Hematopoietic multipotent progenitor cell treated with erythropoietin and hydrocortisone succinate and interleukin-3 and kit ligand, for 4 days (in vitro differentiated cells): ENCODE measurements around the gene KLHL22.
"Not testable (repeated sequence)": the region's sequence is repeated elsewhere in the genome, so short reads cannot be mapped to it uniquely, and the experiment has no call there.

Source experiments
- DNase-seq: peaks from one replicate; pipeline ENCODE4 v3.0.0-alpha.2; 2015

Gene KLHL22

GRCh38 chr22:20466659-20467379, 28.8 kb downstream of the KLHL22 start:
- DNase-seq = no peak

GRCh38 chr22:20465759-20466077, 29.9 kb downstream of the KLHL22 start:
- DNase-seq = no peak

GRCh38 chr22:20464912-20465758, 30.5 kb downstream of the KLHL22 start:
- no peak for DNase-seq

DNA sequence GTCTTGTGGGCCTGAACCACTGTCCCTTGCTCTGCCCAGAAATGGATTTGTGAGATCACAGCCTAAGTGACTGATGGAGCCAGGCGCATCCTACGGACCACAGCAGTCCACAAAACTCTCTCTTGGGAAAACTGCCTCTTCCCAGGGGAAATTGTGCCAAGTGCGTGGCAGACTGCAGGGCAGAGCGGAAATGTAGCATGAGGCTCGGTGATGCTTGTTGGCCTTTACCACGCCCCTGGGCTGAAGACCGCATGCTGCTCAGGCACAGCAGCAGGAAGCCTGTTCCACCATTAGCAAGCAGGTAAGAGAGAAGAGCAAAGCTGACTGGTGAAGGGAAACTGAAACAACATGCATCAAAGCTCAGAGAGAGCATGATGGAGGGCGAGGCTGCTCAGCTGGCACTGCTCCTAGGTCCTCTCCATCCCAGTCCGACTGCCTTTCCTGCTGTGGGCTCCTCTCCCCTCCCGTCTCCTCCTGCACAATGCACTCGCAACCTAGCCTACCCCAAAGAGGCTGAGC, 31.4 kb downstream of the KLHL22 start:
- no peak for DNase-seq

- peak; percentile 58 for DNase-seq
These were observed 32.1 kb downstream of the KLHL22 start for GRCh38 chr22:20463324-20464095.

- DNase-seq = no peak
These were observed 35.7 kb downstream of the KLHL22 start for GRCh38 chr22:20459862-20460261.

DNA sequence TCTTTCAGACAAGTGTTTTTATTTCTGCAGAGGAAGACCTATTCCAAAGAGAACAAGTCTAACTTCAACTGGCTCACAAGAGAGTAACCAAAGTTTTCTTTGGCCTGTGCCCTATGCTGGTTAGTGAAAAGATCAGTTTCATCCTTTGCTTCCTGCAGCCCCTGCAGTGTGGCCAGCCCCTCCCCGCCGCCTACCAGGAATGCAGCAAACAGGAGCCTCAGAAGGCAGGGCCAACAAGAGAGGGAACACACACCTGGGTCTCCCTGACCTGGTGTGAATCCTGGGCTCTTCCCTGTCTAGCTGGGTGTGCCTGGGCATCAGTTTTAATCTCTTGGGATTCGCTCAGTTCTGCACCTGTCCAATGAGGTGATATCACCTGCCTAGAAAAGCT, 36.4 kb downstream of the KLHL22 start:
- DNase-seq = no peak

- DNase-seq = no peak
These were observed 37.0 kb downstream of the KLHL22 start for GRCh38 chr22:20458530-20459151.

GRCh38 chr22:20457506-20458240, 37.9 kb downstream of the KLHL22 start:
- DNase-seq = no peak

GRCh38 chr22:20456722-20457076, 38.9 kb downstream of the KLHL22 start:
- DNase-seq = no peak

DNA sequence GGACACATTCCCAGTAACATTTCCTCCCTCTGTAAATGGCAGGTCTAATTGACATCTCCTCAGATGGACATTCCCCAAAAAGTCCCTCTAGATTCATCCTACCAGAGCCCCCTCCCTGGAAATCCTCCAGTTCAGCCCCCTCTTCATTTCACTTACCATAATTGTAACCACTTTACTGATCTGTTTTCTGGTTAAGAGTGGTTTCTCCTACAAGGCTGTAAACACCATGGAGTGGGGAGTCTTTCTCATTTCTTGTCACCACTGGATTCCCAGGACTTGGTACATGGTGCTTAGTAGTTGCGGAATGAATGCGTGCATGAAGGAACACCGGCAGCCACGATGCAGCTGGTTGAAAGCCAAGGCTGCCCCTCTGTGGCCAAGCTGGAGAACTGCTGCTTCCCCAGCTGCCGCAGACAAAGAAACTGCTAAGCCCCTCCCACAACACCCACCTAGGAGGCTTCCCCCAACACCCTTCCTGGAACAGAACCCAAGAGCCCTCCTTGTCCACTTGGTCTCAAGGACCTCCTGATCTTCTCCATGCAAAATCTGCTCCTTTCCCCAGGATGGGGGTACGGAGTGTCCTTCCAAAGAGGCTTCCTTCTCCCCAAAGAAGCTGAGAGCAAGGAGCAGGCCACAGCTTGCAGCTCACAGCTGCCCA, 39.4 kb downstream of the KLHL22 start:
- peak; percentile 89 for DNase-seq

- DNase-seq = no peak
These were observed 39.9 kb downstream of the KLHL22 start for GRCh38 chr22:20455709-20456063.

GRCh38 chr22:20453222-20453621, 42.4 kb downstream of the KLHL22 start:
- DNase-seq = no peak

- no peak for DNase-seq
These were observed 43.7 kb downstream of the KLHL22 start for GRCh38 chr22:20451920-20452319.

- DNase-seq = not testable (repeated sequence)
These were observed 44.3 kb downstream of the KLHL22 start for GRCh38 chr22:20451129-20451778.

DNA sequence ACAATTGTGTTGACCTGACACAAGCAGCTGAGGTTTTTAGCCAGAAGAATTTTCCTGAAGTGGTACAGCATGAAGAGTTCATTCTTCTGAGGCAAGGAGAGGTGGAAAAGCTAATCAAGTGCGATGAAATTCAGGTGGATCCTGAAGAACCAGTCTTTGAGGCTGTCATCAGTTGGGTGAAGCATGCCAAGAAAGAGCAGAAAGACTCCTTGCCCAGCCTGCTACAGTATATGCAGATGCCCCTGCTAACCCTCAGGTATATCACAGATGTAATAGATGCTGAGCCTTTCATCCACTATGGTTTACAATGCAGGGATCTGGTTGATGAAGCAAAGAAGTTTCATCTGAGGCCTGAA, 45.1 kb downstream of the KLHL22 start:
- no peak for DNase-seq

DNA sequence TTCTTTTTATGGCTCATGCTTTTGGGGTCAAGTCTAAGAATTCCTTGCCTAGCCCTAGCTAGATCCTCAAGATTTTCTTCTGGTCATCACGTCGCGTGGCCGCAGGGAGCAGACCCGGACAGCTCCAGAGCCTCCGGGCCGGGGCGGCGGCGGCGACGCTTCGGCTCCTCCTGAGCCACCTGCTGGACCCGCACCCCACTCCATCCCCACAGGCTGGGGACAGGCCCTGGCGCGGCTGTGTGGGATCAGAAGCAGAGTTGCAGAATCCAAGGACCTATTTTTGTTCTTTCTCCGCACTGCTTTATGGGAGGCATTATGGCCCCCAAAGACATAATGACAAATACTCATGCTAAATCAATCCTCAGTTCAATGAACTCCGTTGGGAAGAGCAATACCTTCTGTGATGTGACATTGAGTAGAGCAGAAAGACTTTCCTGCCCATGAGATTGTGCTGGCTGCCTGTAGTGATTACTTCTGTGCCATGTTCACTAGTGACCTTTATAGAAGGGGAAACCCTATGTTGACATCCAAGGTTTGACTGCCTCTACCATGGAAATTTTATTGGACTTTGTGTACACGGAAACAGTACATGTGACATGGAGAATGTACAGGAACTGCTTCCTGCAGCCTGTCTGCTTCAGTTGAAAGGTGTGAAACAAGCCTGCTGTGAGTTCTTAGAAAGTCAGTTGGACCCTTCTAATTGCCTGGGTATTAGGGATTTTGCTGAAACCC, 45.6 kb downstream of the KLHL22 start:
- no peak for DNase-seq

- DNase-seq = no peak
These were observed 47.0 kb downstream of the KLHL22 start for GRCh38 chr22:20448630-20449029.

DNA sequence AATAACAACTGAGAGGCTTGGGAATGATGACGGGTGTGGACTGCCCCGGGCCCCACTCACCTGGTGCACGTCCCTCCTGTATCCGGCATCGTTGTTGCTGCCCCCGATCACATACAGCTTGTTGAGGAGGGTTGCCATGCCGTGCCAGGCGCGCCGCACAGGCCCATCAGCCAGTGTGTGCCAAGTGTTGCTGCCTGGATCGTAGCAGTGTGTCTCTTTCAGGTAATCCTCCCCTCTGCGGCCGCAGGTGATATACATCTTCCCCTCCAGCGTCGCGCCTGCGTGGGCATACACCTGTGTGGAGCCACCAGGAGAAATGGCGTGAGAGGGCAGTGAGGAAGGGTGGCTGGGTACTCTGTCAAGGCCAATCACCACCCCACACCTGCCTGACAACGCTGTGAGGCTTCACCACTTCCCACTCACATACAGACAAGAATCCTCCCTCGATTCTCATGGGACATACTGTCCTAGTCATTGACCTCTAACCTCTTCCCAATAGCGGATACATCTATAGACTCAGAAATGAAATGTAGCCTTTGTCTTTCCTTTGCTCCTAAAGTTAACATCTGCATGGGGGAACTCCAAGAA, 49.1 kb downstream of the KLHL22 start:
- no peak for DNase-seq

GRCh38 chr22:20444325-20444724, 51.3 kb downstream of the KLHL22 start:
- DNase-seq = no peak
